GM12878 (cell line): Measurements from ENCODE around the gene GPRC5B. TPM values are rescaled to one million over a fixed set of nuclear protein-coding genes. Genes with fewer than 3 reads are reported as not detected.

Source experiments
- ATAC-seq: fragments of 200-7000 bp; cut with Tn5 transposase; 3 replicates; pipeline ENCODE4 v1.9.1; 2020; ENCODE audit warnings: mild to moderate bottlenecking, moderate library complexity
- BruUV-seq: library from RNA; stranded (reverse); fragments of 400-500 nt; replicated peaks from 2 replicates; lab custom pipeline; 2021; lab: Mats Ljungman, UMichigan
- CTCF ChIA-PET: fragments of 300-600 bp; sonication (Branson Sonifier 250); formaldehyde crosslinking; extraction: SDS; loops from one replicate; lab custom pipeline; 2021; ENCODE audit warnings: inconsistent platforms; lab: Yijun Ruan, JAX
- POLR2A ChIA-PET: fragments of 350-600 bp; formaldehyde crosslinking; extraction: SDS; loops from one replicate; lab custom pipeline; 2021; ENCODE audit warnings: inconsistent platforms; lab: Charles Lee
- RAD21 ChIA-PET: fragments of 300-600 bp; sonication (Branson Sonifier 250); formaldehyde crosslinking; loops from one replicate; lab custom pipeline; 2023; ENCODE audit warnings: antibody characterized with exemption; ENCODE audit not compliant: unreplicated experiment; lab: Charles Lee
- SMC1A ChIA-PET: fragments of 300-600 bp; sonication (Branson Sonifier 250); formaldehyde crosslinking; loops from one replicate; lab custom pipeline; 2023; ENCODE audit not compliant: unreplicated experiment, uncharacterized antibody; lab: Charles Lee
- DNase-seq: peaks from one replicate; pipeline ENCODE4 v3.0.0-alpha.2; 2011; ENCODE audit warnings: low read depth, low spot score
- FAIRE-seq: peaks from 3 replicates; lab custom pipeline; 2011; peaks lifted over from hg19 to GRCh38; lab: Jason Lieb, UNC
- H2AFZ ChIP-seq: 2 replicates; pipeline ENCODE4 v1.6.0; 2011; ENCODE audit warnings: low read depth, low read length, control low read depth; ENCODE audit not compliant: control insufficient read depth
- H3K27ac ChIP-seq: 2 replicates; pipeline ENCODE4 v1.5.1; 2011; ENCODE audit warnings: control low read depth; ENCODE audit not compliant: control insufficient read depth, insufficient read depth
- H3K27me3 ChIP-seq, 2 experiments: replicated peaks in 1 of 2; 2 replicates each; pipeline versions ENCODE4 v1.6.0 to v1.6.1; 2011; ENCODE audit warnings: low read length in 1 of 2; ENCODE audit not compliant: control insufficient read depth in 2 of 2, insufficient read depth in 2 of 2
- H3K36me3 ChIP-seq, 2 experiments: 2 replicates each; pipeline ENCODE4 v1.5.1; 2011; ENCODE audit warnings: low read length in 1 of 2; ENCODE audit not compliant: control insufficient read depth in 2 of 2, insufficient read depth in 2 of 2
- H3K4me1 ChIP-seq: 2 replicates; pipeline ENCODE4 v1.6.1; 2011; ENCODE audit warnings: mild to moderate bottlenecking, low read length, moderate library complexity, mixed read lengths; ENCODE audit not compliant: control insufficient read depth, insufficient read depth
- H3K4me2 ChIP-seq: 2 replicates; pipeline ENCODE4 v1.6.0; 2011; ENCODE audit warnings: control low read depth; ENCODE audit not compliant: control insufficient read depth, insufficient read depth
- H3K4me3 ChIP-seq: fragments of 200-600 bp; sonication (generic); 2 replicates; pipeline ENCODE4 v1.5.1; 2016
- H3K79me2 ChIP-seq: 2 replicates; pipeline ENCODE4 v1.6.0; 2011; ENCODE audit warnings: low read length; ENCODE audit not compliant: control insufficient read depth, insufficient read depth
- H3K9ac ChIP-seq: 2 replicates; pipeline ENCODE4 v1.8.0; 2011; ENCODE audit warnings: low read length, control low read depth, mixed read lengths; ENCODE audit not compliant: control insufficient read depth, insufficient read depth
- H3K9me3 ChIP-seq: replicated peaks from 3 replicates; pipeline ENCODE4 v1.5.1; 2011; ENCODE audit warnings: mild to moderate bottlenecking, low read length; ENCODE audit not compliant: control insufficient read depth, insufficient read depth
- H4K20me1 ChIP-seq: 2 replicates; pipeline ENCODE4 v1.6.0; 2011; ENCODE audit not compliant: control insufficient read depth, insufficient read depth
- EED ChIP-seq: sonication (generic); IDR thresholded peaks from 2 replicates; pipeline ENCODE4 v1.6.1; 2016; ENCODE audit warnings: antibody characterized with exemption, low read depth
- EP300 ChIP-seq, 2 experiments: fragments of 150-350 bp in 1 of 2; IDR thresholded peaks; 2 replicates each; pipeline ENCODE4 v1.6.1; 2011 to 2012; ENCODE audit warnings: low read depth in 2 of 2, low read length in 2 of 2, borderline replicate concordance in 1 of 2, improper control_type of control experiment in 1 of 2, inconsistent platforms in 1 of 2; ENCODE audit not compliant: control insufficient read depth in 1 of 2
- ZNF207 ChIP-seq: fragments of 450-650 bp; IDR thresholded peaks from 2 replicates; pipeline ENCODE4 v1.6.1; 2014; ENCODE audit warnings: antibody characterized with exemption, mild to moderate bottlenecking, borderline replicate concordance
- WGBS: methylation state at CpG from one replicate; pipeline ENCODE4 v1.1.6; 2016; ENCODE audit warnings: low lambda C conversion rate; ENCODE audit not compliant: insufficient replicate concordance, insufficient coverage; ENCODE audit errors: missing lambda C conversion rate; 5-methylcytosine and 5-hydroxymethylcytosine counted together
- in situ Hi-C: fragments of 300-500 bp; cut with MboI; formaldehyde crosslinking; loops from 9 replicates; pipeline ENCODE4 v1.14.3; 2018; ENCODE audit warnings: mixed read lengths
- intact Hi-C: fragments of 100-400 bp; cut with micrococcal nuclease; formaldehyde crosslinking; loops from one replicate; pipeline ENCODE4 v1.14.2; 2022; ENCODE audit not compliant: unreplicated experiment
- polyA plus RNA-seq, 11 experiments: library from polyadenylated mRNA; depleted of rRNA in 4 of 11; unstranded in 6 of 11; stranded (reverse) in 5 of 11; fragments of >200 nt; fragmentation: Nextera tagmentation in 4 of 11; fragmentation: Illumina TruSeq in 1 of 11; extraction: Ambion mirVana in 4 of 11; extraction: Trizol in 1 of 11; gene quantifications; 1 replicate in 1 of 11; 2 replicates in 10 of 11; pipeline versions ENCODE4 v1.2.1 to v1.2.3, GENCODE V29; 2011 to 2016; ENCODE audit warnings: inconsistent platforms in 2 of 11, missing spikeins in 2 of 11, low read depth in 1 of 11
- total RNA-seq, 4 experiments: library from RNA; depleted of rRNA in 3 of 4; stranded (reverse); fragments of >200 nt in 3 of 4; fragmentation: Illumina TruSeq in 1 of 4; extraction: Trizol in 1 of 4; gene quantifications; 2 replicates each; pipeline versions ENCODE4 v1.2.1 to v1.2.3, GENCODE V29; 2013 to 2021
- TF ChIP-seq, protein P1 (sequence below): IDR thresholded peaks from 2 replicates; pipeline ENCODE4 v1.6.1; 2012; ENCODE audit warnings: improper control_type of control experiment, low read depth, low read length; ENCODE audit not compliant: insufficient replicate concordance
- TF ChIP-seq, protein P2 (sequence below): IDR thresholded peaks from 2 replicates; pipeline ENCODE4 v1.6.1; 2011; ENCODE audit warnings: low read depth, low read length, improper control_type of control experiment, borderline replicate concordance

Gene GPRC5B
- total and polyA plus RNA-seq, 10 of the 15 experiments (the other 5 are each of a cell fraction or from before 2014, with no cell fraction given), result 0.01 to 0.42 (median 0.15) TPM; not detected in 2

- H3K9me3 ChIP-seq, result no peaks in the 10 kb centered on the region
- H3K4me3 ChIP-seq, result no peak overlapping the region
- RAD21 ChIA-PET, result interaction anchor here (1.1 kb wide), 1 partner anchor 22 kb away, joined by 3 read pairs; no protein-coding TSS in a partner anchor
- H3K27ac ChIP-seq, result no peak overlapping the region
- FAIRE-seq (no peak), DNase-seq (no peak), ATAC-seq (no peak)
- H3K36me3 ChIP-seq, result no peaks in the 10 kb centered on the region
- H3K4me2 ChIP-seq, result no peak overlapping the region
- CTCF ChIA-PET, result no interaction called here
- in situ Hi-C loops (no loop called here), intact Hi-C loops (no loop called here)
- no peaks in the 10 kb centered on the region for H3K4me1 ChIP-seq
- H2AFZ ChIP-seq, result no peak overlapping the region
- H3K9ac ChIP-seq, result no peak overlapping the region
- SMC1A ChIA-PET, result no interaction called here
- no peaks in the 10 kb centered on the region for H3K79me2 ChIP-seq
- WGBS, result 46% methylated on average over 3 of the region's 3 CpGs
- no peak for TF ChIP-seq EP300 (IDR thresholded peaks at IDR 0.05; ENCODE audit: borderline replicate concordance in 1 of 2, control insufficient read depth in 1 of 2, low read depth in 2 of 2, low read length in 2 of 2)
- TF ChIP-seq EED, result no peak
- TF ChIP-seq, protein P1, sequence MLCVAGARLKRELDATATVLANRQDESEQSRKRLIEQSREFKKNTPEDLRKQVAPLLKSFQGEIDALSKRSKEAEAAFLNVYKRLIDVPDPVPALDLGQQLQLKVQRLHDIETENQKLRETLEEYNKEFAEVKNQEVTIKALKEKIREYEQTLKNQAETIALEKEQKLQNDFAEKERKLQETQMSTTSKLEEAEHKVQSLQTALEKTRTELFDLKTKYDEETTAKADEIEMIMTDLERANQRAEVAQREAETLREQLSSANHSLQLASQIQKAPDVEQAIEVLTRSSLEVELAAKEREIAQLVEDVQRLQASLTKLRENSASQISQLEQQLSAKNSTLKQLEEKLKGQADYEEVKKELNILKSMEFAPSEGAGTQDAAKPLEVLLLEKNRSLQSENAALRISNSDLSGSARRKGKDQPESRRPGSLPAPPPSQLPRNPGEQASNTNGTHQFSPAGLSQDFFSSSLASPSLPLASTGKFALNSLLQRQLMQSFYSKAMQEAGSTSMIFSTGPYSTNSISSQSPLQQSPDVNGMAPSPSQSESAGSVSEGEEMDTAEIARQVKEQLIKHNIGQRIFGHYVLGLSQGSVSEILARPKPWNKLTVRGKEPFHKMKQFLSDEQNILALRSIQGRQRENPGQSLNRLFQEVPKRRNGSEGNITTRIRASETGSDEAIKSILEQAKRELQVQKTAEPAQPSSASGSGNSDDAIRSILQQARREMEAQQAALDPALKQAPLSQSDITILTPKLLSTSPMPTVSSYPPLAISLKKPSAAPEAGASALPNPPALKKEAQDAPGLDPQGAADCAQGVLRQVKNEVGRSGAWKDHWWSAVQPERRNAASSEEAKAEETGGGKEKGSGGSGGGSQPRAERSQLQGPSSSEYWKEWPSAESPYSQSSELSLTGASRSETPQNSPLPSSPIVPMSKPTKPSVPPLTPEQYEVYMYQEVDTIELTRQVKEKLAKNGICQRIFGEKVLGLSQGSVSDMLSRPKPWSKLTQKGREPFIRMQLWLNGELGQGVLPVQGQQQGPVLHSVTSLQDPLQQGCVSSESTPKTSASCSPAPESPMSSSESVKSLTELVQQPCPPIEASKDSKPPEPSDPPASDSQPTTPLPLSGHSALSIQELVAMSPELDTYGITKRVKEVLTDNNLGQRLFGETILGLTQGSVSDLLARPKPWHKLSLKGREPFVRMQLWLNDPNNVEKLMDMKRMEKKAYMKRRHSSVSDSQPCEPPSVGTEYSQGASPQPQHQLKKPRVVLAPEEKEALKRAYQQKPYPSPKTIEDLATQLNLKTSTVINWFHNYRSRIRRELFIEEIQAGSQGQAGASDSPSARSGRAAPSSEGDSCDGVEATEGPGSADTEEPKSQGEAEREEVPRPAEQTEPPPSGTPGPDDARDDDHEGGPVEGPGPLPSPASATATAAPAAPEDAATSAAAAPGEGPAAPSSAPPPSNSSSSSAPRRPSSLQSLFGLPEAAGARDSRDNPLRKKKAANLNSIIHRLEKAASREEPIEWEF, result no peak
- TF ChIP-seq ZNF207, result no peak
- TF ChIP-seq, protein P2, sequence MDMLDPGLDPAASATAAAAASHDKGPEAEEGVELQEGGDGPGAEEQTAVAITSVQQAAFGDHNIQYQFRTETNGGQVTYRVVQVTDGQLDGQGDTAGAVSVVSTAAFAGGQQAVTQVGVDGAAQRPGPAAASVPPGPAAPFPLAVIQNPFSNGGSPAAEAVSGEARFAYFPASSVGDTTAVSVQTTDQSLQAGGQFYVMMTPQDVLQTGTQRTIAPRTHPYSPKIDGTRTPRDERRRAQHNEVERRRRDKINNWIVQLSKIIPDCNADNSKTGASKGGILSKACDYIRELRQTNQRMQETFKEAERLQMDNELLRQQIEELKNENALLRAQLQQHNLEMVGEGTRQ, result no peak
- H4K20me1 ChIP-seq, result no peaks in the 10 kb centered on the region
- no TSS peak for BruUV-seq
- H3K27me3 ChIP-seq, result no peaks in the 10 kb centered on the region; a peak in 1 of 4 replicates
- POLR2A ChIA-PET, result interaction anchor here (0.6 kb wide), 2 partner anchors 12 to 932 kb away, joined by 3 to 4 read pairs; no protein-coding TSS in a partner anchor
These were observed 49.5 kb downstream of the GPRC5B start for GRCh38 chr16:19835196-19835595.
